C4-2B (cell line): ENCODE measurements around the gene ZNF33A.

Experiments used
- ZFX ChIP-seq: fragments of 450-650 bp; IDR thresholded peaks from 2 replicates; pipeline ENCODE4 v1.6.1; 2017
- TF ChIP-seq, protein P1 (sequence below): fragments of 450-650 bp; conservative IDR thresholded peaks from 2 replicates; pipeline ENCODE4 v1.5.1; 2017; ENCODE audit warnings: mild to moderate bottlenecking

DNA sequence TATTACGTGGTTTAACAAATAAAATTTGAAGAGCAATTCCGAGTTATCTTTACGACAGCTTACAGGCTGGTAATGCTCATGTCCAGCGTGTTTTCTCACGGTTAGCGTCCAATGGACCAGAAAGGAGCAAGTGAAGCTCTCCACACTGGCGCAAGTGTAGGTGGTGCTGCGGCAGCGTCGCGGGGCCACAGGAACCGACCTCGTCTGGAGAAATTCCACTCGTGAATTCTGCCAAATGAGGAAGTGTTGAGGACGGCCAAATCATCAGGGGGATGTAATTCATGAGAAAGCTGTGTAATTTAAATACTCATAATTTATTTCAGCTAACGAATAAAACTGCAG lies 83.3 kb downstream of the ZNF33A start:
- TF ChIP-seq, protein P1, sequence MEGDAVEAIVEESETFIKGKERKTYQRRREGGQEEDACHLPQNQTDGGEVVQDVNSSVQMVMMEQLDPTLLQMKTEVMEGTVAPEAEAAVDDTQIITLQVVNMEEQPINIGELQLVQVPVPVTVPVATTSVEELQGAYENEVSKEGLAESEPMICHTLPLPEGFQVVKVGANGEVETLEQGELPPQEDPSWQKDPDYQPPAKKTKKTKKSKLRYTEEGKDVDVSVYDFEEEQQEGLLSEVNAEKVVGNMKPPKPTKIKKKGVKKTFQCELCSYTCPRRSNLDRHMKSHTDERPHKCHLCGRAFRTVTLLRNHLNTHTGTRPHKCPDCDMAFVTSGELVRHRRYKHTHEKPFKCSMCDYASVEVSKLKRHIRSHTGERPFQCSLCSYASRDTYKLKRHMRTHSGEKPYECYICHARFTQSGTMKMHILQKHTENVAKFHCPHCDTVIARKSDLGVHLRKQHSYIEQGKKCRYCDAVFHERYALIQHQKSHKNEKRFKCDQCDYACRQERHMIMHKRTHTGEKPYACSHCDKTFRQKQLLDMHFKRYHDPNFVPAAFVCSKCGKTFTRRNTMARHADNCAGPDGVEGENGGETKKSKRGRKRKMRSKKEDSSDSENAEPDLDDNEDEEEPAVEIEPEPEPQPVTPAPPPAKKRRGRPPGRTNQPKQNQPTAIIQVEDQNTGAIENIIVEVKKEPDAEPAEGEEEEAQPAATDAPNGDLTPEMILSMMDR = no peak
- TF ChIP-seq ZFX = no peak
